BJ (cell line): Measurements from ENCODE around the gene PTTG1IP. TPM values are rescaled to one million over a fixed set of nuclear protein-coding genes. Genes with fewer than 3 reads are reported as not detected.

Source experiments
- CTCF ChIA-PET: fragments of 350-600 bp; formaldehyde crosslinking; extraction: SDS; loops from one replicate; lab custom pipeline; 2021; ENCODE audit warnings: antibody characterized with exemption, inconsistent platforms; lab: Yijun Ruan, JAX
- POLR2A ChIA-PET: fragments of 300-600 bp; sonication (Branson Sonifier 250); formaldehyde crosslinking; extraction: SDS; loops from one replicate; lab custom pipeline; 2021; ENCODE audit warnings: antibody characterized with exemption; lab: Charles Lee
- DNase-seq: peaks from one replicate; pipeline ENCODE4 v3.0.0-alpha.2; 2011; ENCODE audit warnings: low read depth
- H3K27me3 ChIP-seq: 2 replicates; pipeline ENCODE4 v1.6.0; 2011; ENCODE audit warnings: low read length; ENCODE audit not compliant: control insufficient read depth, insufficient read depth
- H3K36me3 ChIP-seq: 2 replicates; pipeline ENCODE4 v1.5.1; 2011; ENCODE audit warnings: low read length; ENCODE audit not compliant: control insufficient read depth, insufficient read depth
- H3K4me3 ChIP-seq: 2 replicates; pipeline ENCODE4 v1.5.1; 2011; ENCODE audit warnings: low read depth, mild to moderate bottlenecking, control low read depth, low read length
- polyA plus RNA-seq: library from polyadenylated mRNA; depleted of rRNA; stranded (reverse); fragments of >200 nt; gene quantifications from 2 replicates; pipeline ENCODE4 v1.2.3, GENCODE V29; 2011
- TF ChIP-seq, protein P1 (sequence below): IDR thresholded peaks from 2 replicates; pipeline ENCODE4 v1.5.1; 2011; ENCODE audit warnings: low read depth, mild to moderate bottlenecking, control low read depth, inconsistent platforms, low read length, moderate library complexity; ENCODE audit not compliant: insufficient read depth

Gene PTTG1IP
- polyA plus RNA-seq, 1 experiment, result 249 TPM

DNA sequence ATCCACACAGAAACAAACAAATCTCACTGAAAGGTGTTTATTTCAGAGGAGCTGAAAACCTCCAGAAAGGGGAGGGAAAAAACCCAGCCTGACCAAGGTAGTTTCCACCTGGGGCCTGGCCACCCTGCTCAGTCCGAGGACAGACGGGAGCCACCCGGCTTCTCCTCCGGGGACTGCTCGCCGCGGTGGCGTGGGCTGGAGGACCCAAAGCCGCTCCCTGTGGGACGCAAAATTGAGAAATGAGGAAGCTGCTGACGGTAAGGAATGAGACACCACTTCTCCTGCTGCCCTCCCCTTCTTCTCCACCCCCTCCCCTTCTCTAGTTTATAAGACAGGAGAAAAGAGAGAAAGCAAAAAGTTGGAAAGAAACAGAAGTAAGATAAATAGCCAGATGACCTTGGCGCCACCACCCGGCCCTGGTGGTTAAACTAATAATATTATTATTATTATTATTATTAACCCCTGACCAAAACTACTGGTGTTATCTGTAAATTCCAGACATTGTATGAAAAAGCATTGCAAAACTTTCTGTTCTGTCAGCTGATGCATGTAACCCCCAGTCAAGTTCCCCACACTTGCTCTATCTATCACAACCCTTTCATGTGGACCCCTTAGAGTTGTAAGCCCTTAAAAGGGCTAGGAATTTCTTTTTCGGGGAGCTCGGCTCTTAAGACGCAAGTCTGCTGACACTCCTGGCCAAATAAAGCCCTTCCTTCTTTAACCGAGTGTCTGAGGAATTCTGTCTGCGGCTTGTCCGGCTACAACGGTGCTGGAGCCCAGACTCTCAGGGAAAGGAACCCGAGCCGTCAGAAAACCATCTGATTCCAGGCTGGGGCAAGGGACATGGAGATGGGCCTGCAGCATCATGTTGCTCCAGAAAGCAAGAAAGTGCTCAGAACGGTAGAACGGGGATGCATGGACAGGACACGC, 34.7 kb upstream of the PTTG1IP start:
- ChIA-PET CTCF (interaction anchor here (0.6 to 3.3 kb wide), 4 partner anchors 9 to 229 kb away, joined by 3 to 18 read pairs (median 4); no protein-coding TSS in a partner anchor), POLR2A (no interaction called here)
- H3K4me3 ChIP-seq, result no peak overlapping the region
- H3K36me3 ChIP-seq, result no peaks in the 10 kb centered on the region
- DNase-seq, result no peak
- peaks cover 35% of the 10 kb centered on the region for H3K27me3 ChIP-seq
- TF ChIP-seq, protein P1, sequence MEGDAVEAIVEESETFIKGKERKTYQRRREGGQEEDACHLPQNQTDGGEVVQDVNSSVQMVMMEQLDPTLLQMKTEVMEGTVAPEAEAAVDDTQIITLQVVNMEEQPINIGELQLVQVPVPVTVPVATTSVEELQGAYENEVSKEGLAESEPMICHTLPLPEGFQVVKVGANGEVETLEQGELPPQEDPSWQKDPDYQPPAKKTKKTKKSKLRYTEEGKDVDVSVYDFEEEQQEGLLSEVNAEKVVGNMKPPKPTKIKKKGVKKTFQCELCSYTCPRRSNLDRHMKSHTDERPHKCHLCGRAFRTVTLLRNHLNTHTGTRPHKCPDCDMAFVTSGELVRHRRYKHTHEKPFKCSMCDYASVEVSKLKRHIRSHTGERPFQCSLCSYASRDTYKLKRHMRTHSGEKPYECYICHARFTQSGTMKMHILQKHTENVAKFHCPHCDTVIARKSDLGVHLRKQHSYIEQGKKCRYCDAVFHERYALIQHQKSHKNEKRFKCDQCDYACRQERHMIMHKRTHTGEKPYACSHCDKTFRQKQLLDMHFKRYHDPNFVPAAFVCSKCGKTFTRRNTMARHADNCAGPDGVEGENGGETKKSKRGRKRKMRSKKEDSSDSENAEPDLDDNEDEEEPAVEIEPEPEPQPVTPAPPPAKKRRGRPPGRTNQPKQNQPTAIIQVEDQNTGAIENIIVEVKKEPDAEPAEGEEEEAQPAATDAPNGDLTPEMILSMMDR, result no peak

DNA sequence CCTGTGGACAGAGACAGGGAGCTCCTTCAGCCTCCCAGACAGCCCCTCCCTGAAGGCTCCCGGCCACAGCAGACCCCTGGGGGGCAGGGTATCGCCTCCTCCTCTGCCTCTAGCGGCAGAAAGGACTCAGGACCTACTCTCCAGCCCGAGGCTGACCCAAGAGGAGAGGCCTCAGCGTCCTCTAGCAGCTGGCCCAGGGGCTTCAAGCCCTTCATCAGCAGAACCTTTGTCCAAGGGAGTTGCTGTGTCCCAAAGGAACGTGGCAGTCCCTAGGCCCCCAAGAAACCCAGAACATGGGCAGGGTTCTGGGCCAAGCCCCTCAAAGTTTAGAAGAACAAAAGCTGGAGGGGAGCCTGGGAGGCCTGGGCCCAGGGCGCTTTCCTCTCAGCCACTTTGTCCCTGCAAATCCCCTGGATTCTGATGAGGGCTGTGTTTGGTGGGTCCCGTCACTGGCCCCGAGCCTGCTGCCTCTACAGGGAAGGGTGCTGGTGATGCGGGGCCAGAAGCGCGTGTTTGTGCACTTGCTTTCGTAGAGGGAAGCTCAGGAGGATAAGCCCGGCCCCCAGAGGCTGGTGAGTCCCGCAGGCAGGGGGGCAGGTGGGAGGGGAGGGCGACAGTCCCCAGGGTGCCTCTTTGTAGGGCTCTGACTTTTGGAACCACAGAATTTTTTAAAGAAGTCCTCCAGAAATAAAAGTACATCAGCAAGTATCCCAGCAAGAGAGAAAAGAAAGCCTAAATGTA, 33.9 kb upstream of the PTTG1IP start:
- DNase-seq, result no peak
- TF ChIP-seq, protein P1, result no peak
- Histone ChIP-seq H3K27me3 (peaks cover 36% of the 10 kb centered on the region), H3K36me3 (no peaks in the 10 kb centered on the region), H3K4me3 (no peak overlapping the region)
- CTCF ChIA-PET, result interaction anchor here (0.8 to 3.3 kb wide), 4 partner anchors 10 to 230 kb away, joined by 3 to 18 read pairs (median 4); no protein-coding TSS in a partner anchor
- POLR2A ChIA-PET, result no interaction called here

DNA sequence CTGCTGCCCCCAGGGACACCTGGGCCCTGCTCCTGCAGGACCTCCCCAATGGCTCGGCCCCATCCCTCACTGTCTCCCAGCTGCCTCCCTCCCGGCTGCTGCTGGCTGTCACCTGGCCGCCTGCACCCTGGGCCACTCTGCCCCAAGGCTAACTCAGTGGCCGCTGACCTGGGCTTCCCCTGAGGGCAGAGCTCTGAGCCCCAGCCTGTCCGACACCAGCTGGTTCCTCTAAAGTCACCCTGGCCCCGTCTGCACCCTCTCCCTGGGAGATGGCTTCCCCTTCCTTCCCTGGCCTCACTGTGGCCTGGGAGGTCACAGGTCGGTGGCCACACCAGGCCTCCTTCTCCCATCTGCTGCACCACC, 32.2 kb upstream of the PTTG1IP start:
- TF ChIP-seq, protein P1, result no peak
- DNase-seq, result no peak
- ChIA-PET POLR2A (no interaction called here), CTCF (interaction anchor here (3.3 kb wide), 1 partner anchor 12 kb away, joined by 18 read pairs; no protein-coding TSS in a partner anchor)
- Histone ChIP-seq H3K36me3 (no peaks in the 10 kb centered on the region), H3K4me3 (no peak overlapping the region), H3K27me3 (peaks cover 38% of the 10 kb centered on the region)

DNA sequence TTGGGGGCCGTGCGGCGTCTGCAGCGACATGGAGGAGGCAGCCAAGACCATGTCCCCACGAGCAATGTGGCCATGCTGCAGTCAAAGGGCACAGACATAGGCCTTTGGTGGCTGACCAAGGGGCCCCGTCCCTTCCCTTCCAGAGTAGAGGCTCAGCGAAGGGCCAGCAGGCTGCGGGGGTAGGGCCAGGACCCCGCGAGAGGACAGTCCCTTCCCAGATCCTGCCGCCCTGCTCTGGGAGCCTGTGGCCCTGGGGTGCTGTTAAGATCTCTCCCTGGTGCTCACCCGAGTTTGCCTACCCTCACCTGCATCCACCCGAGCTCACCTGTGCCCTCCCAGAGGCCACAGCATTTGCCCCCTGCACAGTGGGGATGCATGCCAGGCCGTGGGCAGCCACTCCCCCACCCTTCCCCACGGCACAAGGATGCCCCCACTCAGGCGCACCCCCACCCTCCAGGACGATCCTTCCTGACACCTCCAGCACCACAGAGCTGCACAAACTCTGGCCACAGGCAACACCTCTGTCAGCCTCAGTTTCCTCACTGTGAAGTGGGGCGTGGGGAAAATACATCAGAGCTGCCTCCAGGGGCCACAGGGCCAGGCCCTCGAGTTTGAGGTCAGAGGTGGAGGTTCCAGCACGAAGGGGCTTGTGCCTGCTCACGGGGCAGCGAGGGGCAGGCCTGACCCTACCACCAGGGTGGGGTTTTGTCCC, 31.7 kb upstream of the PTTG1IP start:
- H3K4me3 ChIP-seq, result no peak overlapping the region
- DNase-seq, result no peak
- CTCF ChIA-PET, result interaction anchor here (3.3 kb wide), 1 partner anchor 11 kb away, joined by 18 read pairs; no protein-coding TSS in a partner anchor
- TF ChIP-seq, protein P1, result no peak
- no peaks in the 10 kb centered on the region for H3K36me3 ChIP-seq
- peaks cover 38% of the 10 kb centered on the region for H3K27me3 ChIP-seq
- POLR2A ChIA-PET, result no interaction called here
